GM13977 (cell line): ENCODE measurements around the gene DHX15.

Source experiments
- DNase-seq: peaks from one replicate; pipeline ENCODE4 v3.0.0; 2012; ENCODE audit warnings: low spot score
- CTCF ChIP-seq: IDR thresholded peaks from 2 replicates; pipeline ENCODE4 v1.5.1; 2012; ENCODE audit warnings: mild to moderate bottlenecking, control low read depth; ENCODE audit not compliant: insufficient read depth; ENCODE audit errors: extremely low read depth, missing control alignments
- in situ Hi-C: fragments of 300-500 bp; cut with MboI; formaldehyde crosslinking; loops from one replicate; pipeline ENCODE4 v1.12.0; 2022; ENCODE audit warnings: low sequenced_read_pairs, low pct_unique_long_range_greater_than_20kb, mixed read lengths, inconsistent platforms; ENCODE audit not compliant: unreplicated experiment

The DHX15 gene

GRCh38 chr4:24603343-24603742 is 19.0 kb upstream of the DHX15 start:
- TF ChIP-seq CTCF, result no peak
- in situ Hi-C loops, result loop anchor here (25.0 kb wide), 1 partner anchor 91 kb away; no protein-coding TSS in a partner anchor
- no peak for DNase-seq

GRCh38 chr4:24601121-24601520 is 16.8 kb upstream of the DHX15 start:
- no peak for TF ChIP-seq CTCF
- DNase-seq, result no peak
- in situ Hi-C loops, result loop anchor here (25.0 kb wide), 1 partner anchor 89 kb away; no protein-coding TSS in a partner anchor

DNA sequence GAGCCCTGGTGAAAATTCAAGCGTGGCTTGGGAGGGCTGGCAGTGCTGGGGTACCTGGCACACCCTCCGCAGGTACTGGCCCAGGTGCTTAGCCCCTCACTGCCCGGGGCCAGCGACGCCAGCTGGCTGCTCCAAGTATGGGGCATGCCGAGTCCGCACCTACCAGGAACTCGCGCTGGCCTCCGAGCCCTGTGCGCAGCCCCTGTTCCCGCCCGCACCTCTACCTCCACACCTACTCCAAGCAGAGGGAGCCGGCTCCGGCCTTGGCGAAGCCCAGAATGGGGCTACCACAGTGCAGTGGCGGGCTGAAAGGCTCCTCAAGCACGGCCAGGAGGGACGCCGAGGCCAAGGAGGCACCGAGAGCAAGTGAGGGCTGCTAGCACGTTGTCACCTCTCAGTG is 14.9 kb upstream of the DHX15 start:
- no peak for TF ChIP-seq CTCF
- in situ Hi-C loops, result no loop called here

DNA sequence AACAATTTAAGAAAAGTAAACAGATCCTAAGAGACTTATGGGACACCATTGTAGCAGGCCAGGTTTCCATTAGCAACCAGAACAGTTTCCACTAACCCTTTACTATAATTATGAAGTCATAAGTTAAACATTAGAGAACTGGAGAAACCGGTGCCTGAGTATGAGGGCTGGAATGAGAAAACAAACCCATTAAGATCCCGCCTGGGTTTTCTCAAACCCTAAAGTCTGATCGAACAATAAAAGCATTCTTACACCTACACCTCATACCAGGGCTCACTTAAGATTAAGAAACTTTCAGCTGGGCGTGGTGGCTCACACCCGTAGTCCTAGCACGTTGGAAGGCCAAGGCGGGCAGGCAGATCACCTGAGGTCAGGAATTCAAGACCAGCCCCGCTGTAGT is 13.7 kb upstream of the DHX15 start:
- in situ Hi-C loops, result no loop called here
- no peak for DNase-seq
- no peak for TF ChIP-seq CTCF

More for the DNA sequence above, 14.9 kb upstream of the DHX15 start:
- no peak for DNase-seq

DNA sequence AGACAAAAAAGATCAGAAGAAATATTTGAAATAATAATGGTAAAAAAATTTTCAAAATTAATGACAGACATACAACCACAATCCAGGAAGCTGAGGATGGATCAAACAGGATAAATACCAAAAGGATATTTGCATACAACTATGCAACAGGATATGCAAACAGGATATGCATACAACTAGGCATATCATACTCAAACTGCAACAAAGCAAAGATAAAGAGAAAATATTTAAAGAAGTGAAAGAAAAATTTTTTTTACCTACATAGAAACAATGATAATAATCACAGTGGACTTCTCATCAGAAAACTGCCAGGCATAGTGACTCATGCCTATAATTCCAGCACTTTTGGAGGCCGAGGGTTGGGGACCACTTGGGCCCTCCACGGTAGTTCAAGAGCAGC is 11.3 kb upstream of the DHX15 start:
- in situ Hi-C loops, result no loop called here
- DNase-seq, result no peak
- TF ChIP-seq CTCF, result no peak

DNA sequence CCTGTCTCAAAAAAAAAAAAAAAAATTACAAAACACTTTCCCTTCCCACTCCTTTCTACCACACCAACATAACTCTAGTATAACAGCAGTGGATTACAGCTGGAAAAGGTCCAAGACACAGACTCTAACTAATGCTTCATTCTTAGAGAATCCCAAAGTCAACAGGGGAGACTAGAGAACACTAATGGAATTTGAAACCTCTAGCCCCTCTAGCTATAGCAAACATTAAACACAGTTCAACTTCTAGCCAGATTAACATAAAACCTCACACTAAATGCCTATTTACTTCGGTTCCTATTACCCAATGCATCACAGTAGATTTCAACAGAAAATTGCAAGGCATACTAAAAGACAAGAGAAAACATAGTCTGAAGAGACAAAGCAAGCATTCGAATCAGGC is 10.5 kb upstream of the DHX15 start:
- TF ChIP-seq CTCF, result no peak
- no peak for DNase-seq
- in situ Hi-C loops, result no loop called here

DNA sequence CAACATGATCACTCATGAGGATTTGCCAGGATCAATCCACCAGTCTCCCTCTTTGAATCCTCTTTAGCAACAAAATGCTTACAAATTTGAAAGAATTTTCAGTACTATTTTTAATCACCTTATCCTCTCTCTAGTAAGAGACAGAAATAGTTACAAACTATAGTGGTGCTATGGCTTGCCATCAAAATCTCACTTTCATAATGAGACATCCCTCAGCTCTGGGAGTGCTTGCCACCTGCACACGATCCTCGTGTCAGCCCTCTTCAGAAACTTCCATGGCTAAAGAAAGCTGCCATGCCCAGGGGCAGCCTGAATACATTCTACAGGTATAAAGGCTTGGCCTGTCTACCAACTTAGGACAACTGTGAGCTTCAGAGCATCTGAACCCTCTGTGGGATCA is 5.1 kb upstream of the DHX15 start:
- in situ Hi-C loops, result no loop called here
- DNase-seq, result no peak
- TF ChIP-seq CTCF, result no peak
